ENCODE measurements around the gene ZNF319. TPM values are rescaled to one million over a fixed set of nuclear protein-coding genes. Genes with fewer than 3 reads are reported as not detected.

Gene ZNF319
- total and polyA plus RNA-seq, 2 experiments from 2014 or later = 1.7 to 10.0 TPM

GRCh38 chr16:57966986-57967385, 33.5 kb downstream of the ZNF319 start:
- DNase-seq (ENCODE audit: low spot score) = no peak
- no peak overlapping the region for H3K4me3 Mint-ChIP-seq
- H3K4me3 ChIP-seq = no peak overlapping the region
- H3K4me1 ChIP-seq (ENCODE audit: insufficient read depth) = no peaks in the 10 kb centered on the region
- H3K4me1 Mint-ChIP-seq = peaks cover 3% of the 10 kb centered on the region; the same call in 2 of the 3 replicates
- H3K4me2 ChIP-seq = no peak overlapping the region
- H3K27me3 ChIP-seq (ENCODE audit: insufficient read depth) = no peaks in the 10 kb centered on the region
- no peak overlapping the region for H3K27ac ChIP-seq (ENCODE audit: low read depth)
- H3K36me3 Mint-ChIP-seq (ENCODE audit: low read depth) = no peaks in the 10 kb centered on the region
- no peak for ATAC-seq
- no peak overlapping the region for H3K27ac Mint-ChIP-seq
- H2AFZ ChIP-seq = no peak overlapping the region
- TF ChIP-seq CTCF (conservative IDR thresholded peaks at IDR 0.05; ENCODE audit: low read depth in 2 of 2) (no peak), CREB1 (CRISPR knock-in tag; IDR thresholded peaks at IDR 0.05; ENCODE audit: low read depth) (no peak), ZNF331 (CRISPR knock-in tag; IDR thresholded peaks at IDR 0.05; ENCODE audit: low read depth) (no peak), NANOG (IDR thresholded peaks at IDR 0.05; ENCODE audit: borderline replicate concordance) (no peak), ETS1 (IDR thresholded peaks at IDR 0.05) (no peak), EZH2 (IDR thresholded peaks at IDR 0.05; ENCODE audit: low read depth, unreplicated experiment) (no peak), REST (IDR thresholded peaks at IDR 0.05; ENCODE audit: unreplicated experiment) (no peak), STAT1 (IDR thresholded peaks at IDR 0.05; ENCODE audit: unreplicated experiment) (no peak), ZNF114 (CRISPR knock-in tag; IDR thresholded peaks at IDR 0.05) (no peak), POLR2AphosphoS5 (IDR thresholded peaks at IDR 0.05; ENCODE audit: low read depth) (no peak)
- no peaks in the 10 kb centered on the region for H3K9me2 ChIP-seq (ENCODE audit: insufficient read depth)
- no peaks in the 10 kb centered on the region for H3K79me2 ChIP-seq (replicated peaks; ENCODE audit: insufficient read depth)
- 0 out of 2 replicates have a peak, but pooled peaks cover 2% of the 10 kb centered on the region for H3F3A ChIP-seq (replicated peaks; ENCODE audit: low read depth)
- no peaks in the 10 kb centered on the region for H3K9me3 Mint-ChIP-seq
- no peaks in the 10 kb centered on the region for H3K36me3 ChIP-seq (ENCODE audit: insufficient read depth)
- no peaks in the 10 kb centered on the region for H4K20me1 ChIP-seq (replicated peaks; ENCODE audit: insufficient read depth)
- peaks cover 8% of the 10 kb centered on the region for H3K27me3 Mint-ChIP-seq (ENCODE audit: insufficient read depth, low read depth, poor library complexity)
